Activated CD8-positive, alpha-beta memory T cell treated with anti-CD3 and anti-CD28 coated beads for 48 hours (primary cell): Measurements from ENCODE around the gene CDK14.

Experiments
- DNase-seq, 3 experiments: peaks; one replicate each; pipeline ENCODE4 v3.0.0-alpha.2; 2020; ENCODE audit warnings: low read depth in 2 of 3, low spot score in 2 of 3

The CDK14 gene

GRCh38 chr7:91181949-91182348 is 585.8 kb downstream of the CDK14 start:
- DNase-seq = no peak

GRCh38 chr7:91182819-91183764 is 587.0 kb downstream of the CDK14 start:
- DNase-seq = no peak

GRCh38 chr7:91185771-91186170 is 589.6 kb downstream of the CDK14 start:
- DNase-seq = no peak

- DNase-seq = no peak
These were observed 590.9 kb downstream of the CDK14 start for GRCh38 chr7:91187061-91187460.

DNA sequence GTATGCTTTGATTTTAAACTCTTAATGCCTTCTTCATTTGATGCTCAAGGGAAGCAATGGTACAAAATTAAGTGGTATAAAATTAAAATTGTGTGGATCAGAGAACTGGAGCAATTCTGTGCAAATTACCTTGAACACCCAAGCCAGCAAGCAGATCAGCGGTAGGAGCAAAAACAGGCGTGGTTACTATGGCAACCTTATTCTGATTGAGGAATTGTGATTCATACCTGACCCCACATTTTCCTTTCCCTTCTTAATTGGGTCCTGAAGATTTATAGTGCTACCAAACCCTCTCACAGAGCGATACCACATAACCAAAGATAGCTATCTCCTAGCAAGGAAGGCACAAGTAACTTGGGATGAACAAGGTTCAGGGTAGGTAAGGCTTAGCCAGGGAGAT is 595.6 kb downstream of the CDK14 start:
- no peak for DNase-seq

DNA sequence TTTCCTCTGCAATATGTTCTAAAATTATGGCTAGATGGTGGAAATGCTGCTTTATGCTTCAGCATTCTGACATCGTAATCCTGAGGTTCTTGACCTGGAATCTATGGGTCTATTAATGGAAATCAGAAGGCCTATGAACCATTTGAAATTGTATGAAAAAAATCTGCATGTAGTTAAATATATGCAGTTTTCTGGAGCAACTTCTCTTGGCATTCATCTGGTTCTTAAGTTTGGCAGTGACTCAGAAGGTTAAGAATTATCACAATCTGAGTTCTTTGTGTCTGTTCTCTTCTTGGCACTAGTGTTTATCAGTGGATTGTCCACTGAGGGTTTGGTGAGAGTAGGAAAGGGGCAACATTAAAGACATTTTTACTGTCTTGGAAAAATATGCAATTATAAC is 597.0 kb downstream of the CDK14 start:
- no peak for DNase-seq

DNA sequence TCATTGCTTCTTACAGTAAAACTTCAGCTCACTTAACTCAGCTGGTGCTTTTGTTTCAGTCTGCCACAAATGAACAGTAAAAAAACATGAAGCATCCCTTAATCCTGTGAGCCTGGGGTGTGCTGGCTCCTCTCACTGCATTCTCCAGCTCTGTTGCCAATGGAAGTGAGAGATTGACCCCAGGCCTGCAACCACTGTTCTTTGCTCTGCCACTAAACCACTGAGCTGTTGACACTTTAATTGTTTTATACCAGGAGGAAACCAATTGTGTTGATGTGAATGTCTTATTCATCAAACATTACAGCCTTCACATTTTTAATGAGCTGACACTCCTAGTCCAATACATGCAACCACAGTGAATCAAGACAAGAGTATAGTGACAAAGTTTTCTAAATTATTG is 598.7 kb downstream of the CDK14 start:
- DNase-seq = no peak

- DNase-seq = no peak
These were observed 599.9 kb downstream of the CDK14 start for GRCh38 chr7:91196058-91196457.

- no peak for DNase-seq
These were observed 602.2 kb downstream of the CDK14 start for GRCh38 chr7:91198371-91198770.

DNA sequence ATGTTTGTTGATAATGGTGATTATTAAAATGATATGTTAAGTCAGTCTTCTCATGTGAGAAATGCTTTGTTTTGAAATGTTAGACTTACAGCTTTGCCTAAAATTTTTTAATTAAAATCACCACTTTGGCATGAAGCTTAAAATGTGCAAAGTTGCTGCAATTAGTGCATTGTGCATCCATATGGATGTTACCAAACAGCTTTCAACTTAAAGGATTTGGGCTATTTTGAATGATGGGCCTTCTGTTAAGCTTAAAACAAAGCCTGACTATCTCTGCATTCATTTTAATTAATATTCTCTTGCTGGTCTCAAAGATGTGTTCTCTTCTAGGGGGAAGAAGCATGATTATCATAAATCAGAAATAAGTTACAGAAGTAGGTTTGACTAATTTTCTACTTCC is 603.5 kb downstream of the CDK14 start:
- DNase-seq = no peak

- no peak for DNase-seq
These were observed 605.5 kb downstream of the CDK14 start for GRCh38 chr7:91201442-91202113.

DNA sequence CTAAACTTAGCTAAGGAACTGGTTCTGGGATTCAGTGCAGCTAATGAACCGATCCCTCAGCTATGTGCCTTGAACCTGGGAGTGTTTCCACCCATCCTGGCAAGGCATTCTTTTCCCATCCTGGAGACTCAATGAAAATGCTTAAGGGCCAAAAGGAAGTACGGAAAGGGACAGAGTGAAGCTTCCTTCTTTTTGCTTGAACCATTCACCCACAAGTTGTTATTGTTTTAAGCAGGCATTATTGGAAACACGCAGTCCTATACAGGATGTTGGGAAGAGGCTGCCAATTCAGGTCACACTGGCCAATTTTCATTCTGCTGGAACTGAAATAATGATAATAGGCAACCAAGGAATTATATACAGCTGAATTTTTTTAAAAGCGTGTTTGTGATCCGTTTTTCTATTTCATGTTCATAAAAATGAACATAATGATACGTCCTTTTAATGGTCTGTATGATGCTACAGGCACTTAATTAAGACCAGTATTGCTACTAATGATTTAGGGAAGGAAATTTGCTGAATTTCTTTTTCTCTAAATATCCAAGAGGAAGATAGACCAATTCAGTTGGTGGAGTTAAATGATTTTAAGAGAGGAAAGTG is 610.3 kb downstream of the CDK14 start:
- no peak for DNase-seq

DNA sequence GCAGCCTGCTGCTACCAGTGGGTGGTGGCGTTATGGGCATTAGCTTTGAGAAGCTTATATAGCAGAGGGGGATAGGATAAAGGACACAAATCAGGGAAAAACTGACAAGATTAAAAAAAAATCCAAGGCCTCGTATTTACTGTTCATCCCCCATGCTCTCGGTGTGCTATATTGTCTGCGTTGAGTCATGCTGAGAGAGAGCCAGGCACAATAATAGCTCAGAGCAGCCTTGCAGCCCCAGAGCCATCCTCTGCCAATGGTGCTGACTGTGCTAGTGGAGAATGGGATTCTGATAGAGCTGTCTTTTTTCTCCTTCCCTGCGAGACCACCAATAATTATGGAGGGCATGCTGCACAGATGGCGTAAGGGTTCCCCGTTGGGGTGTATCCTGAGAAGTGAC is 616.5 kb downstream of the CDK14 start:
- no peak for DNase-seq

DNA sequence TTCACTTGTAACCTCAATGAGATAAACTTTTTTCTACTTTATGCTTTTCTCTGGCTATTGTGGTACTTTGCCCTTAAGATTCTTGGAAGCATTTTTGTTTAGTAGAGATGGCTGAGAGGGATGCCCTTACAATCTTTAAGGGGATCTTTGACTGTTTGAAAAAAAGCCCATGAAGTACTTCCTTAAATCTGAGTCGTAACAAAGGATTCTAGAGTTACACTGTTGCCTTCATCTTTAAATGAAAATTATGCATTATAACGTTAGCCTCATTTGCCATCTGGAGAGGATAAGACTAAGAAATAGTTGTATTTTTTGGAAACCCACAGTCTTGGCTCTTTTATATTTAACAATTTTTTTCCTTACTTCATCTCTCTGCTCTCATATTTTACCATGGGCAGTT is 630.3 kb downstream of the CDK14 start:
- DNase-seq = no peak

- no peak for DNase-seq
These were observed 632.2 kb downstream of the CDK14 start for GRCh38 chr7:91228327-91228726.

DNA sequence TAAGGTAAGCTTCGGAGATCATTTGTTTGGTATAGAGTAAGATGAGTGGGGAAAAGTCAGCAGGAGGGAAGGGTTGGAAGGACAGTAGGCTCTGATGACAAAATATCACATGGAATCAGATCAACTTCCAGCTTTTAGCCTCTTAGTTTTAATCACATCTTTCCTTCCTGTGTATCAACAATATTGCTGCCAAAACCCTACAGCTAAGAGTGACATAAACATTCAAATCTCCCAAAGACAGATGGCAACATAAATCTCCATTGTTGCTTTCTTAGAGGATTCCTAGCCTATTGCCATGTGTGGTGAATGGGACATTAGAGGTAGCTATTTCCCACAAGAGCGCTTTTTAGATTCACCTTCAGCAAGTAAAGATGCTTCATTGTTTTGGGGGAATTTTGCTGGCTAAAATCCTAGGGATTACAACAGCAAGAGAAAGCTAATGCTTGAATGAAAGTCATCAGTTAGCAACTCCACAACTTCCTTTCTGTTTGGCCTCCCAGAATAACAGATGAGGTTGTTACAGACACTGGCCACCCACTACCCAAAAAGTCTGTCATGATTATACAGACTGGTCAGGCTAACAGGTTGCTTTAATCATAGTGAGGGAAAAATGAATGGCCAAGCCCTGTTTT is 632.9 kb downstream of the CDK14 start:
- no peak for DNase-seq

- no peak for DNase-seq
These were observed 634.0 kb downstream of the CDK14 start for GRCh38 chr7:91230100-91230499.

- no peak for DNase-seq
These were observed 634.4 kb downstream of the CDK14 start for GRCh38 chr7:91230503-91230902.

DNA sequence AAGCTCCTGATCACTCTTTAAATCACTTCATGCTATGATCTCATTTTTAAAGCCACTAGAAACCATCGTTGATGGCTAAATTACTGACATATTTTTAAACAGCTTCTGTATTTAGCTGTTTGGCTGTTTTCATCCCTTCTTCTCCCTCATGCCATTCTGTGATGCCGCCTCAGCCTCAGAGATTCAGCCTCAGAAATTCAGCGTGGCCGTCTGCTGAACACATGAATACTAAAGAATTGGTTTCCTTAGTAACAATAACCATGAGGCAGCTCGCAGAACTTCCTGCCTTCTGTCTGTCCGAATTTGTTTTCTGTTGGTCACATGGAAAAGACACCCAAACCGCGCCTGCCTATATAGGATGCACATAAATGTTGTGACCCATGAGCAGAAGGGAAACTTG is 637.1 kb downstream of the CDK14 start:
- no peak for DNase-seq

DNA sequence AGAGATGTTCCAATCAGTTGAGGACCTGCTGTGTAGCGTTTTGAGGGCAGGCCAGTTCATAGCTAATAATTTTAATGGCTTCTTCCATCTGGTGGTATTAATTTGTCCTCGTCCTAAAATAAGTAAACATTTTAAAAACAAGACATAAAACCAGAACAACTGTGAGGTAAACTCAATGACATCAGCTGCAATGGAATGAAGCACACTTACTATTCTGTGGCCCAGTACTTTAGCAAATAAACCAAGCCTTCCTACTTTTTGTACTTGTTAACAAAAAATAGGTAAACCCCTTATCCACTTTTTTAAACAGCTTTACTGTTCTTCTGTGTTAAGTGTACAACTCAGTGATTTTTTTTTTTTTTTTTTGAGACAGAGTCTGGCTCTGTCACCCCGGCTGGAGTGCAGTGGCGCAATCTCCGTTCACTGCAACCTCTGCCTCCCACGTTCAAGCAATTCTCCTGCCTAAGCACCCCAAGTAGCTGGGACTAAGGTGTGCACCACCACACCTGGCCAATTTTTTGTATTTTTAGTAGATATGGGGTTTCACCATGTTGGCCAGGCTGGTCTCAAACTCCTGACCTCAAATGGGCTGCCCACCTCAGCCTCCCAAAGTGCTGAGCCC is 639.2 kb downstream of the CDK14 start:
- DNase-seq = no peak

DNA sequence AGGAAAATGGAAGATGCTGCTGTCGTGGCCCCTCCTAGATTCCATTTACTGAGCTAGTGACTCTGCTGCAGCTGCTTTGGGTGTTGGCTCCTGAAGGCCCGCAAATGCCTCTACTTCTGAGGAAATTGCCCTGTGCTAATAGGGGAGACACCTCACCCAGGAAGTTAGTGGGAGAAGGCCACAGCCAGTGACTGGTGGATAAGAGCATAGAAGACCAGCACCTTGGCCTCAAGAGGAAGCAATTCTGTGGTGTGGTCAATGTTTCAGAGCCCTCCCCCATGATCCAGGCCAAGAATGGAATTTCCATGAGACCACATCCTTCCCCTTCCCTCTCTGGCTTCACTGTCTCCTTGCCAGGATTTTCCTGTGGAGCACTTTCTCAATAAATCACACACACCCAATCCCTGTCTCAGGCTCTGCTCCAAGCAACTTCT is 643.1 kb downstream of the CDK14 start:
- no peak for DNase-seq
